HG02884 (cell line): ENCODE data around the gene RAB24.
"Not testable (repeated sequence)": the region's sequence is repeated elsewhere in the genome, so short reads cannot be mapped to it uniquely, and the experiment has no call there.

Experiments
- ATAC-seq: cut with Tn5 transposase; IDR thresholded peaks from one replicate; pipeline ENCODE4 v1.9.1; 2021; ENCODE audit warnings: mild to moderate bottlenecking, moderate library complexity; ENCODE audit not compliant: unreplicated experiment

Gene RAB24

DNA sequence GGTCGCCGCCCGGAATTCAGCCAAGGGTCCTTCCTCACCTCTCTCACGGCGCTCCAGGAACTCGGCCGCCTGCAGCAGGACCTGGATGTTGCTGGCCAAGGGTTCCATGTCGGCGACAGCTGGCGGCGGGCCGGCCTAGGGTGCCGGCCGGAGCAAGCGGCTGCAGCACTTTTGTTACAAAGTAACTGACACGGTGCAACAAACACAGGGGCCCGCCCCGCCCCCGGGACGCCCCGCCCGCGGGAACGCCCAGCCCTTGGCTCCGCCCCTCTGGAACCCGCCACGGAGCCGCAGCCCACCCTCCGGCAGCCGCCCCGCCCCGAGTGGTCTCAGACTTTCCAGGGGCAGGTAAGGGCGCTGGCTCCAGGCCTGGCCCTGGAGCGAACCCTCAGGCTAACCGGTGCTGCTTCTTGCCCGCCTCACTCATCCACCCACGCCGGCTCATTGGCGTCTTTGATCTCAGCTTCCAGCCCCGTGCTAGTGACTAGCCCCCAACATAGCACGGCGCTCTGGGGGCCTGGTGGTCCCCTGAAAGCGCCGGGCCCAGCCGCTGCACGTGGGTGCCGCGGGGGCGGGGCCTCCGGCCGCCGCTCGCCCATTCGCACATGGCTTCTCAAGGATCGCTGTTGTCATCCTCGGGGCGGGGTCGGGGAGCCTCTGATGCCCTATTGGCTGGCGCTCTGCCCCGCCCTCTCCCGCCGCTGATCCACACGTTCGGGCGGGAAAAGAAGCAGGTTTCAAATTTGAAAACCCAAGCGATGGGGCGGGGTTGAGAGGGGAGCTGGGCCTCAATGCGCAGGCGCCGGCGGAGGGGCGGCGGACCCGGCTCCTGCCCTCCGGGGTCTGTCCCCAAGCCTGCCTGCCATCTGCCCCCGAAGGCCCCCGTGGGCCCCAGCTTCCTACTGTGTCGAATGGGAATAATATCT lies 8.5 kb upstream of the RAB24 start, which contains the start of gene MXD3:
TSS of gene MXD3 (minus strand) at position 176 of the 926 bp plus-strand sequence. CDS start at position 108, 68 bp downstream.
- ATAC-seq = peak; percentile 66

DNA sequence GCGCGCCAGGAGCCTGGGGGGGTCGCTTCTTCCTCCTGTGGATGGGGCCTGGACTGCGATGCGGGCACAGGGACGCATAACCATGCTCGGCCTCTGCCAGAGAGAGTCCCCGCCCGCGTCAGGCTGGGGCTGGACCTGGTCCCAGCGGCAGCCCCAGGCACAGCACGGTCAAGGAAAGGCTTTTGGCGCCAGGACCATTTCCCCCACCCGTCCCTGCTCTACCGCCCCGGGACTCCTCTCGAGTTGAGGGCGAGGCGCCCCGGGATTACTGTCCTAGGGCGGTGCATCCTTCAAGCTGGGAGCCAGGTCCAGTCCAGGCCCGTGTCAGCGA lies 7.8 kb upstream of the RAB24 start:
- ATAC-seq = peak; percentile 3

DNA sequence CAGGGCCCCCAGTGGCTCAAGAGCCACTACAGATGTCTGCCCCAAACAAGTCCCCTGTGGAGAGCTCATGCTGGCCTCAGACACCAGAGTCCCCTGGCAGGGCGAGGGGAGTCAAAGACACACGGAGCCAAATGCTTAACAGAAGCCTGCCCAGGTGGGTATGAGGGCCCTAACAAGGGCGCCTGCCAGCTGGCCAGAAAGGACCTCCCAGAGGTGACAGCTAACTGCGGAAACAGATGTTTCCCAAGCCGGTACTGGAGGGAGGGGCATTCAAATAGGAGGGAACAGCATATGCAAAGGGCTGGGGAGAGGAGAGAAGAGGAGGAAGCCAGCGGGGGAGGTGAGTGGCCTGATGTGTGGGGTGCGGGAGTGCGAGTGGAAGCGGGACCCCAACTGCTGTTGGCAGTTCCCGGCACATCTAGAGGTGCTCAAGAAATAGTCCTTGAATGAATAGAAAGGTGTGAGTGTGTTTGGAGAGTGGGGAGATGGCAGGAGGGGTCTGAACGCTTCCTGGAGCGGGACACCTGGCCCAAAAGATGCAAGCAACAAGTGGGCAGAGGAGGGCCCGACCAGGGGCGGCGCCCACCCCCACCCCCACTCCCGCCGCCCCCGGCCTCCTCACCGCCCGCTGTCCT lies 7.4 kb upstream of the RAB24 start:
- no peak for ATAC-seq

DNA sequence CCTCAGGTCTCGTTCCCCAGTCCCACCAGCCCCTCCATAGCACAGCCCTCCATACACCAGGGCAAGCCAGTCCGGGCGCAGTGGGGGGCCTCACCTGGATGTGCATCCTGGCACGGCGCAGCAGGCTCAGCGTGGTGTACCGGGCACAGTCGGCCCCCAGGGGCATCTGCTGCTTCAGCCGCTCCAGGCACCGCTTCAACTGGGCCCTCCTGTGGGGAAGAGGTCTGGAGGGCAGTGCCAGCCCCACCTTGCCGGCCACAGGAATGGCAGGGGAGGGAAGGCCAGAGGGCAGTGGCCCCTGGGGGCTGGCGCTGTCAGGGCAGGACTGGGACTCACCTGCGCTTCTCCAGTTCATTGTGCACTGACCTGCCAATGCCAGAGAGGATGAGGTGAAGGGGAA lies 6.8 kb upstream of the RAB24 start:
- ATAC-seq = no peak

DNA sequence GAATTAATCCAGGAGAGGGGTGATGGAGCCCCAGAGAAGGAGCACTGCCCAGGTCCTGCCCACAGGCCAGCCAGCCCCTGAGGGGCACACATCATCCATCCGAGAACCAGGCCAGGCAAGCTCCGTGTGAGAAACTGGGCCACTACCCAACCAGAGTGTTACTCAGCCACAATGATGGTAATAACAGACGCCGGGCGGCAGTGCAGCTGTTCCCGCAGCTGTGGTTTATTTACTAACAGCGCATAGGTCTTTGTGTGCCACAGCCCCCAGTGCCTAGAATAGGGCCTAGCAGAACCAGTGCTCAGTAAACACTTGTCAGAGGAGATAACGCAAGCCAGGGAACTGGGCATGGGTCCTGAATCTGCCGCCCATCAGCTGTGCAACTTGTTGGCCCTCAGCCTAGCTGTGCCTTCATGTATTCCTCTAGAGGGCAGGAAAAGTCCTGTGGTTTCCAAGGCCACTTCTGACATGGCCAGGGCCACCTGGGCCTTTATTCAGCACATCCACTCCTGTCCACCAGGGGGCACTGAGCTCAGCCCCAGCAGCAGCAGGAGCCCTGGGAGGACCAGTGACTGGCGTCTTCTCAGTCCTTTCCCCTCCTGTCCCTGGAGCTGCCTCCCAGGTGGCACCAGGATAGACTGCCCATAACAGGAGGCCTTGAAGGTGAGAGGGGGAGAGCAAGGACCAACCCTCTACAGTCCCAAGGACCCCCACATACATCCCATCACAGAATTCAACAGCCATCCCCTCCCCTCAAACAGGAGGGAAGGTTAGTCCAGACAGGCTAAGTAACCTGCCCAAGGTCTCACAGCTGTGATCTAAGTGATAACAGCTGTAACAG lies 6.1 kb upstream of the RAB24 start:
- ATAC-seq = no peak

DNA sequence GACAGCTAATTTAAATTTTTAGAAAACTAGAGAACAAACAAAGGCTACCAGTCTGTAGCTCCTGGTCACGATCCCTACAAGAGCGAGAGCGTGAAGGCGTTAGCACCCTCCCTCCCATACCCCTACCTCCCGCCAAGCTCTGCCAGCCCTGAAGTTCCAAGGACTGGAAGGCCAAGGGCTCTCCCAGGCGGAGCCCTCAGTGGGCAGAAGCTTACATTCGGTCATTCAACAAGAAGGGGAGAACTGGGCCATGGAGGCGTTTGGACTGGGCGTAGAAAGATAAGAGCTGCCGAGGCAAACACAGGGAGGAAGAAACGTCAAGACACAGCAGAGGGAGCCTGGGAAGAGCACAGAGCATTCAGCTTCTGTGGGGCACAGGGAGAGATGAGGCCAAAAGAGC lies 5.2 kb upstream of the RAB24 start:
- no peak for ATAC-seq

DNA sequence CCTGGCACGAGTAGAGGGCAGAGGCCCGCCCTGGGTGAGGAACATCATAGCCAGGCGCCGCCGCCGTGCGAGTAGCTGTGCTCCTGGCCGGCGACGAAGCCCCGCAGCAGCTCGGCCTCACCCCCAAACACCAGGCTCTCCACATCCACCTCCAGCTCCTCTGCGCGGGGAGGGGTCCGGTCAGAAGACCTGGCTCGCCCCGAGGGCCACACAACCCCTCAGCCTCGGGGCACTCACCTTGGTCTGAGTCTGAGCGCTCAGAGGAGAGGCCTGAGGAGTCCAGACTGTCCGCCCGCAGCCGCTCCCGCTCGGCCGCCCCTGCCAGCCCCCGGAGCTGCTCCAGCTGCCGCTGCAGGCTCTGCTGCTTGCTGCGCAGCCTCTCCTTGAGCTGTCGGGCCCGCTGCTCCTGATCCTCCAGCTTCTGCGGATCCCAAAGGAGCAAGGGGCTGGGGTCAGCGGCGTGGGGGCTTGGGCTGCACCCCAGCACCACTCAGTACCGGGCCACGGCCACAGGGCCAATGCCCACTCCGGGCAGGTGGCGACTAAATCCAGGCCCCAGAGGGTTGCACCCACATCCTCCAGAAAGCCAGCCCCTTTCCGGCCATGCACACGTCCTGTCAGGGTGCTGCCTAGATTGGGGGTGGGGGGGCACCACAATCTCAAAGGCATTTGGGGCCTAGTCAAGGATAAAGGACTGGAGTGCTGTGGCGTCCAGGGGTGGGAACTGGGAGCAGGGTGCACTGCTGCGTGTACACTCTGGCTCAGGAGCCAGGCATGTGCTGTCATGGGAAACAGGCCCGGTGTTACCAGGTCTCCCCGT lies 4.2 kb upstream of the RAB24 start:
- ATAC-seq = no peak

DNA sequence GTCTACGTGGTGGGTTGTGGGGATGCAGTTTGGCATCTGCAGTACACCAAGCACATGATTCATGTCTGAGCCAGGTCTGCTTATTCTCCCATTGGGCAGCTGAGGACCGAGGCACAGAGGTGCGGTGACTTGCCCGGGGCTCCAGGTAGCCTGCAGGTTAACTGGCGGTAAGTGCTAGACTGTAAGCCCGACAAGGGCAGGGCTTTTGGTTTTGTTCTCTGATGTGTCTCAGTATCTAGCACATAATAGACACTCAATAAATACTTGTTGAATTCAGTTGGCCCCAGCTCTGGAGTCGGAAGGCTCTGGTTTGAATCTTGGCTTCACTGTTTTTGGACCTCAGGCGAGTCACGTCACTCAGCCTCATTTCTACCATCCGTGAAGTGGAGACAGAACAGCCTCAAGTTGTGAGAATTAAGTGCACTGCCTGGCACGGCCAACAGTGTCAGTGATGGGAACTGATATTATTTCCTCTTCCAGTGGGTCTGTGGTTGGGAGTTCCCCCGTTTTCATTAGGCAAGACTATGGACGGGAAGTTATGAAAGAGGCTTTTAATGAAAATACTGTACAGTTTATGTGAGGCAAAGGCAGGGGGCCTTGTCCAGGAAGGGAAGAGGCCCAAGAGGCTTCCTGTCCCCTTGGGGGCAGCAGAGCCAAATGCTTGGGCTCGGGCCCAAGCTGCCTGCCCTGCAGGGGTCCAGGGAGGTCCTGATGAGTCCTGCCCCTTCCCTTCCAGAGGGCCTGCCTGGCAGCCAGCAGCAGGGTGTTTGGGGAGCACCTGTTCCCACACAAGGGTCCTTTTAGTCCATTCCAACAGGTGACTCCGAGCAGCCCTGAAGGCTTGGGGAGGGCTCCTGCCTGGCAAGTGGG lies 3.4 kb upstream of the RAB24 start:
- no peak for ATAC-seq

DNA sequence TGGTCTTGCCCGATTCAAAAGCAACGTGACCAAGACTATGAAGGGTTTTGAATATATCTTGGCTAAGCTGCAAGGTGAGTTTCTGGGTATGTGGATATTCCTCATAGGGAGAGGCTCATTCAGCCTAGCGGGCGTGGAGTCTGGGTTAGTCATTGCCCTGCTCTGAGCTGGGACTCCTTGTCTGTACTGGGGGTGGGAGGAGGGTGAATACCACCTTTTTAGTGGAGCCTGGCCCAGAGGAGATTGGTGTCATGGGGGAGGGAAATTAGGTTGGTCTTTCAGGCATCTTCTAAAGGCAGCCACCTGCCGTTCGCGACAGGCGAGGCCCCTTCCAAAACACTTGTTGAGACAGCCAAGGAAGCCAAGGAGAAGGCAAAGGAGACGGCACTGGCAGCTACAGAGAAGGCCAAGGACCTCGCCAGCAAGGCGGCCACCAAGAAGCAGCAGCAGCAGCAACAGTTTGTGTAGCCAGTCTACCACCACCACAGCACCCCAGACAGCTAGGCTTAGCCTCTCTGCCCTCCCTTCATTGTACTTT lies 2.7 kb upstream of the RAB24 start:
- ATAC-seq = not testable (repeated sequence)

DNA sequence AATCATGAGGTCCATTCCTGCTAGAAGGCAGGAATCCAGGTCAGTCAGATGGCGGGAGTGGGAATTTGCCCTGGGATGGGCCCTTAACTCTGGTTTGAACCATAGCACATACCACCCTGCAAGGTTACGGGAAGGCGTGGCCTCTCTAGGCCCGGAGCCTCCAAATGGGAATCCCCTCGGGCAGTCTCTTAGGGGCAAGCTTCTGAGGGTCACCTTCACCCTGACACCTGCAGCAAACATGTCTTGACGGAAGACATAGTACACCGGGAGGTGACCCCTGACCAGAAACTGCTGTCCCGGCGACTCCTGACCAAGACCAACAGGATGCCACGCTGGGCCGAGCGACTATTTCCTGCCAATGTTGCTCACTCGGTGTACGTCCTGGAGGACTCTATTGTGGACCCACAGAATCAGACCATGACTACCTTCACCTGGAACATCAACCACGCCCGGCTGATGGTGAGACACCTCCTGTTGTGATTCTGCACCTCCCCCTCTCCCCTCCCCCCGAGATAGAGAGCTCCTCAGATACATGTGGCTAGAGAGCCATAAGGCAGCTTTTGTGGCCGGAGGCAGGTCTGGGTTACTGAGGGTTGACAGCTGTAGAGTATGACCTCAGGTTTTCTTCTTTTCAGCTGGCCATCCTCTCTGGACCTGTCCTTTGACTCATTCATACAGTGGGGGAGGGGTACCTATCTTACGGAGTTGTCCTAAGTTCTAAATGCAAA lies 1.0 kb upstream of the RAB24 start:
- no peak for ATAC-seq

DNA sequence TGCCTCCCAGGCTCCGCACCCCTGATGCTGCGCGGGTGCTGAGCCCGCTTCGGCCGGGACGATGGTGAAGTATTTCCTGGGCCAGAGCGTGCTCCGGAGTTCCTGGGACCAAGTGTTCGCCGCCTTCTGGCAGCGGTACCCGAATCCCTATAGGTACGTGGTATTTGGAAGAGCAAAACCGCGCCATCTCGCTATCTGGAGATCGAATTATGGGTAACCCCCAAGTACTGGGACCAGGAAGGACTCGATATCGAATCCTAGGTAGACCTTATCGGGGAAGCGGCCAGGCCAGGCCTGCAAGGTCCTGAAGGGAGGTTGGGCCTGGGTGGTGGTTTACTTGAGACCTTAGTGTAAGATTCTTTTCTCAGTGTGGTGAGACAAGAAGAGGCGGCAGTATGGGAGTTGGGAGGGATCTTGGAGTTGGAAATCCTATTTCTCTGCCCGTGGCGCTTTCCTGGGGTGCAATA lies 439 bp upstream of the RAB24 start:
- ATAC-seq = no peak

DNA sequence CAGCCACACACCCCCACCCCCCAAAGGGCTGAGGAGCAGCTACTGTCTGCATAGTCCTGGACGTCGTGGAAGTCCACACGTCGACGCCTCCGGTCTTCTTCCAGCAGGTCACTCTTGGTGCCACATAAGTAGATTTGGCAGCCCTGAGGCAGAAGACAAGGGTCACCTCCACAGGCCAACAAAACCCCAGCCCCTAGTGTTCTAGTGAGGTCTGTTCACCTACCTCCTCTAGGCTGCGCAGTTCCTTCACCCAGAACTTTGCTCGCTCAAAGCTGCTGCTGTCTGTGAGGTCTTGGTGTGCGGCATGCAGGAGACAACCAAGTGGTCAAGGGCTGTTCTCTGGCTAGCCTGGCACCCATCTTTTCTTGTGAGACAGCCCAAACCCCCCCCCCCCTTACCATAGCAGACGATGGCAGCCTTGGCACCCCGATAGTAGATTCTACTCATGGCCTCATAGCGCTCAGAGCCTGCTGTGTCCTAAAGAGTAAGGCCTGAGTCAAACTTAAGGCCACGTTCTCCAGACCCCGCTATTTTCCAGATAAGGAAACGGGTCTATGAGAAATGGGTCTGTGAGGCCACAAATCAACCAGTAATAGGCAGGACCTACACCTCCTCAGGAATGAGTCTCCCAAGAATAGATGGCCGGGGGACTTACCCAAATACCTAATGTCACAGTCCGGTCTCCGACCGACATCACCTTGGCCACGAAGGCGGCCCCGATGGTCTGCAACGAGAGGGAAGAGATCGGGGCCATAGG lies 987 bp downstream of the RAB24 start:
- no peak for ATAC-seq

DNA sequence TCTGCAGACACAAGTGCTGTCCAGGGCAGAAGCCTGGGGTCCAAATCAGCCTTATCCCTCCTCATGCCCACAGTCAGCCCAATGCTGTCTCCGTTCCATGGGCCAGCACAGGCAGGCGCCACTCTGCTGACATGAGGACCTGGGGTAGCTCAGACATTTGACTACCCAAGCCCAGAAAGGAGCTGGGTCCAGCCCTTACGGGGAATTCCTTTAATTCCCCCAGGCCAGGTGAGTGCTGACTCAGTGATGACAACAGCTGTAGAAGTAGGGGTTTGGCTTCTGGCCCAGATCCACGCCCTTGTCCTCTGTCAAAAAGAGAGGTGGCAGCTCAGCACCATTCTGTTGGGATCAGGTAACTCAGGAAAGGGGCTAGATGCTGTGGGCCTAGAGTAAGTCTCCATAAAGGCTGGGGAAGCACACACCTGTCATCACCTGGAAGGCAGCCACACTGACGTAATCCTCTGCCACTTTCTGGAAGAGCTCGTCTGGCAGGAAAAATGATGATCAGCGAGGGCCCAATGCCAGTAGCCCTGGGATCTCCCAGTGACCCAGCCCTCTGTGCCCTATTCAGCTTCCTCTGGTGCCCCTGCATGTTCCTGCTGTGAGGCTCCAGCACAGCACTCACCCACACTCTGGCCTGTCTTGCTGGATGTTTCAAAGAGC lies 1.9 kb downstream of the RAB24 start:
- no peak for ATAC-seq

DNA sequence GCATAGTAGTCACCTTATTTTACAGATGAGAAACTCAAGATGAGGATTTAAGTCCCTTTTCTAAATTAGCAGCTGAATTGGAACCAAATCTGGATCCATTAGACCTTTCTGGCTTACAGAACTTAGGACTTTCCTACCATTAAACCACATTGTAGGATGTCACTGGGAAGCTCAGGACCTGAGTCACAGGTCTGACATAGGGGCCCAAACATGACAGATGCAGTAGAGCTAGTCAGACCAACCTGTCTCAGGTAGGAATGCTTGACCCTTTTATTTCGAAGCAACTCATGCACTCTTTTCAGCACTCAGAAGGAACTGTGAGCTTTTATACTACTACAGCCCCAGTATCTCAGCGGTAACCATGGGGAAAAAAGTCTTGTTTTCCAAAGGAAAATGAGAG lies 2.6 kb downstream of the RAB24 start:
- no peak for ATAC-seq

DNA sequence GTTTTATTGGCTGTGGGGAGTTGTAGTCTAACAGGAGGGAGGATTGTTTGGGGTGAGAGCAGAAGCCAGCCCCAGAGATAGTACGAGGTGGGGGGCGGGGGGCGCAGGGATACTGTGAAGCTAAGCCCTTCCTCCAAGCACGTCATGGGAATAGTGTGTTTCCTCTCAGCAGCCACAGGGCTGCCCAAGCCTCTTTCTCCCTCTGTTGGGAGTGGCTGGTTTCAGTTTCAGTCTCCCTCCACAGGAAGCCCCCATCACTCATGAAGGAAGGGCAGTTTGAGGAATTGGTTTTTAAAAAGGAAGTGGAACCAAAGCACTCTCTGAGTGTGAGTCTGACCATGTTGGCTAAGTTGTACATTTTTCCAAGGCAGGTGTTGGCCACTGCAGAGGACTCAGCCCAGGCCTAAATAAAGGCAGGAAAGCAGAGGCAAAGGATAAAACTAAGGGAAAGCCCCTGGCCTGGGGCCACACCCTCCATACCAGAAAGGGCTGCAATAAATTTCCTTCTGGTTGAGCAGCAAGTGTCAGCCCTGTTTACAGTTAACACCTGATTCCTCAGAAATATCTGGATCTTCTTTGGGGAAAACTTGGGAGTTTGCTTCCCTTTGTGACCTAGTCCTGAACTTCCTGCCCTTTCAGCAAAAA lies 3.2 kb downstream of the RAB24 start:
- peak; percentile 43 for ATAC-seq

DNA sequence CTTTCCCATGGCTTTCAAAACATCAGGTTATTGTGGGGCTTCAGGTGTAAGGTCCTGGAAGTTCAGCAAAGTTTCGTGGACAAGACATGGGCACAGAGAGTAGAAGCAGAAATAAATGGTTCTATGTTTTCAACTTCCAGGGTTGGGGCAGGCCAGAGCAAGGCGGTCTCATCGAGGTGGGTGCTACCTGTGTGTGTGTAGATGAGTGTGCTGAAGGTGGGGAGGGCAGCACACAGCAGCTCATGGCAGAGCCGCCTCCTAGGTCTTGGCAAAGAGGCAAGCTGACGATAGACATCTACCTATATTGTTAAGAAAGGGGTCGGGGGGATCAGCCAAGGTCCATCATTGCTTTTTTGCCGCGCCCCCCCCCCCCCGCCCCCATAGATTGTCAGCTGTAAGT lies 3.8 kb downstream of the RAB24 start:
- ATAC-seq = no peak

DNA sequence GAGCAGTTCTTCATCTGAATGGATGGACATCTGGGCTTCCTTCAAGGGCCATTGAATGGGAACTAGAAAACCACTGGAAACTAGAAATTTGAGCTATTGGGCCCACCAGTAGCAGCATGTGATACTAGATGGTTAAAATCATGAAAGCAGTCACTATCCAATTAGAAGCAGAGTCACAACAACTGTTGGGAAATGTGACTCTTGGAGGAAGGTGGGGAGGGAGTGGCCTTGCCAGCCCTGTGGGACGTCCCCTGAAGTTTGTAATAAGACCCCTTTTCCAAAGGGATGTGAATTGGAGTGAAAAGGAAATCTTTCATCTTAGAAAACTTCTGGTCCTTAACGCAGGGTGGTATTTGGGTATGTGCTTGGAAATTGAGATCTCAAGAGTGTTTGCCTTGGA lies 5.6 kb downstream of the RAB24 start:
- ATAC-seq = no peak
